WTC11 (cell line): Measurements from ENCODE around the gene ADISSP.

ENCODE experiments used
- CTCF ChIP-seq: fragments of 200-600 bp; IDR thresholded peaks from 2 replicates; pipeline ENCODE4 v1.8.0; 2022; ENCODE audit warnings: antibody characterized with exemption
- E2F1 ChIP-seq: sonication (generic); formaldehyde crosslinking; IDR thresholded peaks from 2 replicates; pipeline ENCODE4 v1.8.0; 2022; ENCODE audit warnings: mild to moderate bottlenecking, missing genetic modification reagents
- E2F5 ChIP-seq: sonication (generic); formaldehyde crosslinking; IDR thresholded peaks from 2 replicates; pipeline ENCODE4 v1.8.1; 2022; ENCODE audit warnings: mild to moderate bottlenecking, moderate library complexity, missing genetic modification reagents
- ELF4 ChIP-seq: sonication (generic); formaldehyde crosslinking; IDR thresholded peaks from 2 replicates; pipeline ENCODE4 v1.8.1; 2022; ENCODE audit warnings: low read depth, mild to moderate bottlenecking, moderate library complexity, missing genetic modification reagents
- ERG ChIP-seq: fragments of 250-450 bp; sonication (Bioruptor Pico); IDR thresholded peaks from 2 replicates; pipeline ENCODE4 v1.8.0; 2021; ENCODE audit warnings: mild to moderate bottlenecking
- MAX ChIP-seq: sonication (generic); formaldehyde crosslinking; IDR thresholded peaks from 2 replicates; pipeline ENCODE4 v1.8.0; 2022; ENCODE audit warnings: mild to moderate bottlenecking, missing genetic modification reagents
- NR3C1 ChIP-seq: sonication (generic); formaldehyde crosslinking; conservative IDR thresholded peaks from 2 replicates; pipeline ENCODE4 v1.8.1; 2023; ENCODE audit warnings: low read depth, mild to moderate bottlenecking, missing genetic modification reagents
- SMAD4 ChIP-seq: sonication (generic); formaldehyde crosslinking; IDR thresholded peaks from 2 replicates; pipeline ENCODE4 v1.8.0; 2022; ENCODE audit warnings: mild to moderate bottlenecking, missing genetic modification reagents
- SOX15 ChIP-seq: fragments of 250-450 bp; sonication (Bioruptor Pico); IDR thresholded peaks from 2 replicates; pipeline ENCODE4 v1.9.0; 2021; ENCODE audit warnings: mild to moderate bottlenecking
- USF1 ChIP-seq: sonication (generic); formaldehyde crosslinking; IDR thresholded peaks from 2 replicates; pipeline ENCODE4 v1.8.0; 2022; ENCODE audit warnings: mild to moderate bottlenecking, missing genetic modification reagents
- USF2 ChIP-seq: sonication (generic); formaldehyde crosslinking; IDR thresholded peaks from 2 replicates; pipeline ENCODE4 v1.8.1; 2023; ENCODE audit warnings: mild to moderate bottlenecking, missing genetic modification reagents, moderate library complexity
- ZNF281 ChIP-seq: sonication (generic); formaldehyde crosslinking; IDR thresholded peaks from 2 replicates; pipeline ENCODE4 v1.8.0; 2023; ENCODE audit warnings: mild to moderate bottlenecking, missing genetic modification reagents

GRCh38 chr20:3728876-3729275 lies 38.7 kb downstream of the ADISSP start:
- no peak for TF ChIP-seq MAX (CRISPR knock-in tag)
- TF ChIP-seq SMAD4 (CRISPR knock-in tag): no peak
- TF ChIP-seq CTCF: no peak
- TF ChIP-seq E2F1 (CRISPR knock-in tag): no peak
- TF ChIP-seq SOX15 (CRISPR knock-in tag): no peak
- TF ChIP-seq E2F5 (CRISPR knock-in tag): no peak
- no peak for TF ChIP-seq ERG (CRISPR knock-in tag)
- TF ChIP-seq ZNF281 (CRISPR knock-in tag): no peak
- no peak for TF ChIP-seq ELF4 (CRISPR knock-in tag)
- TF ChIP-seq USF2 (CRISPR knock-in tag): no peak
- TF ChIP-seq USF1: no peak
- TF ChIP-seq NR3C1 (CRISPR knock-in tag): no peak
